GM21423 (cell line): Measurements from ENCODE around the gene USP46.

Experiments used
- ATAC-seq: cut with Tn5 transposase; IDR thresholded peaks from one replicate; pipeline ENCODE4 v1.9.1; 2021; ENCODE audit warnings: mild to moderate bottlenecking, moderate library complexity; ENCODE audit not compliant: unreplicated experiment

Gene USP46

GRCh38 chr4:52622564-52622963 is 36.5 kb downstream of the USP46 start:
- ATAC-seq = no peak

- ATAC-seq = no peak
Measured at GRCh38 chr4:52621567-52621966, 37.5 kb downstream of the USP46 start.

GRCh38 chr4:52619591-52619931 is 39.5 kb downstream of the USP46 start:
- ATAC-seq = no peak

GRCh38 chr4:52618795-52619590 is 40.1 kb downstream of the USP46 start:
- no peak for ATAC-seq

GRCh38 chr4:52617336-52618020 is 41.6 kb downstream of the USP46 start:
- ATAC-seq = no peak

GRCh38 chr4:52614241-52614640 is 44.9 kb downstream of the USP46 start:
- no peak for ATAC-seq

GRCh38 chr4:52612341-52612740 is 46.8 kb downstream of the USP46 start:
- no peak for ATAC-seq

GRCh38 chr4:52611030-52611555 is 48.0 kb downstream of the USP46 start:
- no peak for ATAC-seq

- ATAC-seq = no peak
Measured at GRCh38 chr4:52606726-52607125, 52.4 kb downstream of the USP46 start.

- ATAC-seq = no peak
Measured at GRCh38 chr4:52606040-52606439, 53.1 kb downstream of the USP46 start.

GRCh38 chr4:52604215-52604614 is 54.9 kb downstream of the USP46 start:
- no peak for ATAC-seq

- no peak for ATAC-seq
Measured at GRCh38 chr4:52600275-52600674, 58.8 kb downstream of the USP46 start.

- ATAC-seq = no peak
Measured at GRCh38 chr4:52595001-52595400, 64.1 kb downstream of the USP46 start.

GRCh38 chr4:52592287-52592686 is 66.8 kb downstream of the USP46 start:
- no peak for ATAC-seq

GRCh38 chr4:52588771-52589591 is 70.1 kb downstream of the USP46 start:
- ATAC-seq = no peak

- no peak for ATAC-seq
Measured at GRCh38 chr4:52588097-52588496, 71.0 kb downstream of the USP46 start.

- no peak for ATAC-seq
Measured at GRCh38 chr4:52586069-52586468, 73.0 kb downstream of the USP46 start.

- ATAC-seq = no peak
Measured at GRCh38 chr4:52585379-52585778, 73.7 kb downstream of the USP46 start.

GRCh38 chr4:52579602-52580272 is 79.4 kb downstream of the USP46 start:
- no peak for ATAC-seq

- ATAC-seq = no peak
Measured at GRCh38 chr4:52578951-52579350, 80.2 kb downstream of the USP46 start.

- no peak for ATAC-seq
Measured at GRCh38 chr4:52577624-52577962, 81.5 kb downstream of the USP46 start.
